MG63 (cell line): Measurements from ENCODE around the gene VCL. TPM values are rescaled to one million over a fixed set of nuclear protein-coding genes. Genes with fewer than 3 reads are reported as not detected.
"Not testable (repeated sequence)": the region's sequence is repeated elsewhere in the genome, so short reads cannot be mapped to it uniquely, and the experiment has no call there.

ENCODE experiments used
- DNase-seq: peaks from one replicate; pipeline ENCODE4 v3.0.0-alpha.2; 2020
- H3K27me3 ChIP-seq: fragments of 250-450 bp; sonication (Bioruptor Pico); 2 replicates; pipeline ENCODE4 v1.5.1; 2020; ENCODE audit warnings: mild to moderate bottlenecking, moderate library complexity
- H3K36me3 ChIP-seq: fragments of 250-450 bp; sonication (Bioruptor Pico); 2 replicates; pipeline ENCODE4 v1.5.1; 2020; ENCODE audit warnings: mild to moderate bottlenecking, moderate library complexity
- H3K4me3 ChIP-seq: fragments of 250-450 bp; sonication (Bioruptor Pico); 2 replicates; pipeline ENCODE4 v1.5.1; 2020; ENCODE audit warnings: mild to moderate bottlenecking, moderate library complexity
- H3K9me3 ChIP-seq: fragments of 250-450 bp; sonication (Bioruptor Pico); 2 replicates; pipeline ENCODE4 v1.5.1; 2020; ENCODE audit warnings: mild to moderate bottlenecking, moderate library complexity
- total RNA-seq: library from RNA; depleted of rRNA; stranded (reverse); fragments of >200 nt; shearing (Covaris generic); gene quantifications from 2 replicates; pipeline ENCODE4 v1.2.3, GENCODE V29; 2014; ENCODE audit warnings: low replicate concordance

Gene VCL
- total RNA-seq, 1 experiment from 2014 or later: 109 TPM

GRCh38 chr10:74022926-74023629 lies 25.2 kb downstream of the VCL start:
- H3K36me3 ChIP-seq: peaks cover 52% of the 10 kb centered on the region
- no peaks in the 10 kb centered on the region for H3K27me3 ChIP-seq

GRCh38 chr10:74024600-74024999 lies 26.7 kb downstream of the VCL start:
- H3K36me3 ChIP-seq: peaks cover 51% of the 10 kb centered on the region
- no peak overlapping the region for H3K4me3 ChIP-seq
- no peaks in the 10 kb centered on the region for H3K27me3 ChIP-seq
- DNase-seq: no peak
- no peaks in the 10 kb centered on the region for H3K9me3 ChIP-seq

More at GRCh38 chr10:74022926-74023629, 25.2 kb downstream of the VCL start:
- H3K4me3 ChIP-seq: no peak overlapping the region
- H3K9me3 ChIP-seq: no peaks in the 10 kb centered on the region
- no peak for DNase-seq

- Histone ChIP-seq H3K36me3 (peaks cover 57% of the 10 kb centered on the region), H3K27me3 (no peaks in the 10 kb centered on the region), H3K9me3 (no peaks in the 10 kb centered on the region), H3K4me3 (no peak overlapping the region)
- DNase-seq: no peak
Measured at GRCh38 chr10:74025380-74025978, 27.6 kb downstream of the VCL start.

GRCh38 chr10:74026428-74027015 lies 28.6 kb downstream of the VCL start:
- H3K27me3 ChIP-seq: no peaks in the 10 kb centered on the region
- no peak overlapping the region for H3K4me3 ChIP-seq
- H3K36me3 ChIP-seq: peaks cover 66% of the 10 kb centered on the region
- H3K9me3 ChIP-seq: no peaks in the 10 kb centered on the region
- no peak for DNase-seq

- no peak for DNase-seq
- H3K4me3 ChIP-seq: no peak overlapping the region
Measured at GRCh38 chr10:74027702-74028101, 29.8 kb downstream of the VCL start.

GRCh38 chr10:74029943-74030342 lies 32.0 kb downstream of the VCL start:
- Histone ChIP-seq H3K9me3 (no peaks in the 10 kb centered on the region), H3K4me3 (no peak overlapping the region), H3K27me3 (no peaks in the 10 kb centered on the region), H3K36me3 (peaks cover 58% of the 10 kb centered on the region)
- no peak for DNase-seq

More at GRCh38 chr10:74027702-74028101, 29.8 kb downstream of the VCL start:
- Histone ChIP-seq H3K9me3 (no peaks in the 10 kb centered on the region), H3K27me3 (no peaks in the 10 kb centered on the region), H3K36me3 (peaks cover 60% of the 10 kb centered on the region)

GRCh38 chr10:74032208-74032607 lies 34.3 kb downstream of the VCL start:
- not testable (repeated sequence) for DNase-seq, H3K4me3 ChIP-seq, H3K9me3 ChIP-seq, H3K27me3 ChIP-seq
- peaks cover 66% of the 10 kb centered on the region for H3K36me3 ChIP-seq

GRCh38 chr10:74032900-74033655 lies 35.2 kb downstream of the VCL start:
- no peak for DNase-seq
- Histone ChIP-seq H3K27me3 (no peaks in the 10 kb centered on the region), H3K36me3 (peaks cover 70% of the 10 kb centered on the region), H3K4me3 (no peak overlapping the region), H3K9me3 (no peaks in the 10 kb centered on the region)

GRCh38 chr10:74033702-74034101 lies 35.8 kb downstream of the VCL start:
- H3K36me3 ChIP-seq: peaks cover 65% of the 10 kb centered on the region
- H3K4me3 ChIP-seq: no peak overlapping the region
- no peaks in the 10 kb centered on the region for H3K27me3 ChIP-seq
- DNase-seq: no peak
- H3K9me3 ChIP-seq: no peaks in the 10 kb centered on the region

GRCh38 chr10:74034301-74034700 lies 36.4 kb downstream of the VCL start:
- Histone ChIP-seq H3K27me3 (no peaks in the 10 kb centered on the region), H3K9me3 (no peaks in the 10 kb centered on the region), H3K4me3 (no peak overlapping the region), H3K36me3 (peaks cover 63% of the 10 kb centered on the region)
- no peak for DNase-seq

GRCh38 chr10:74035303-74035702 lies 37.4 kb downstream of the VCL start:
- no peak for DNase-seq
- Histone ChIP-seq H3K4me3 (no peak overlapping the region), H3K9me3 (no peaks in the 10 kb centered on the region), H3K27me3 (no peaks in the 10 kb centered on the region), H3K36me3 (peaks cover 59% of the 10 kb centered on the region)

- no peak for DNase-seq
- no peaks in the 10 kb centered on the region for H3K9me3 ChIP-seq
- no peak overlapping the region for H3K4me3 ChIP-seq
- H3K27me3 ChIP-seq: no peaks in the 10 kb centered on the region
- peaks cover 53% of the 10 kb centered on the region for H3K36me3 ChIP-seq
Measured at GRCh38 chr10:74036474-74036873, 38.6 kb downstream of the VCL start.

GRCh38 chr10:74039561-74040145 lies 41.7 kb downstream of the VCL start:
- Histone ChIP-seq H3K36me3 (peaks cover 55% of the 10 kb centered on the region), H3K27me3 (no peaks in the 10 kb centered on the region), H3K9me3 (no peaks in the 10 kb centered on the region), H3K4me3 (no peak overlapping the region)
- DNase-seq: no peak

- Histone ChIP-seq H3K27me3 (no peaks in the 10 kb centered on the region), H3K36me3 (peaks cover 58% of the 10 kb centered on the region), H3K4me3 (no peak overlapping the region)
Measured at GRCh38 chr10:74040200-74041126, 42.5 kb downstream of the VCL start.

GRCh38 chr10:74044419-74044818 lies 46.5 kb downstream of the VCL start:
- Histone ChIP-seq H3K4me3 (no peak overlapping the region), H3K27me3 (no peaks in the 10 kb centered on the region), H3K36me3 (peaks cover 60% of the 10 kb centered on the region)

More at GRCh38 chr10:74040200-74041126, 42.5 kb downstream of the VCL start:
- H3K9me3 ChIP-seq: no peaks in the 10 kb centered on the region
- no peak for DNase-seq

GRCh38 chr10:74047304-74047703 lies 49.4 kb downstream of the VCL start:
- no peak overlapping the region for H3K4me3 ChIP-seq

More at GRCh38 chr10:74044419-74044818, 46.5 kb downstream of the VCL start:
- no peak for DNase-seq
- no peaks in the 10 kb centered on the region for H3K9me3 ChIP-seq

More at GRCh38 chr10:74047304-74047703, 49.4 kb downstream of the VCL start:
- no peak for DNase-seq
- Histone ChIP-seq H3K27me3 (no peaks in the 10 kb centered on the region), H3K9me3 (no peaks in the 10 kb centered on the region), H3K36me3 (peaks cover 53% of the 10 kb centered on the region)
